ENCODE results near the gene STKLD1.
"Not testable (repeated sequence)": the region's sequence is repeated elsewhere in the genome, so short reads cannot be mapped to it uniquely, and the experiment has no call there.

STKLD1 gene

GRCh38 chr9:133449760-133450159 is 73.6 kb downstream of the STKLD1 start:
- DNase-seq = no peak

GRCh38 chr9:133451865-133452264 is 75.7 kb downstream of the STKLD1 start:
- not testable (repeated sequence) for DNase-seq

GRCh38 chr9:133452562-133452961 is 76.4 kb downstream of the STKLD1 start:
- no peak for DNase-seq

- DNase-seq = no peak
Observed at GRCh38 chr9:133453651-133454050, 77.5 kb downstream of the STKLD1 start.

- no peak for DNase-seq
Observed at GRCh38 chr9:133454325-133454724, 78.2 kb downstream of the STKLD1 start.

- no peak for DNase-seq
Observed at GRCh38 chr9:133454943-133455673, 78.9 kb downstream of the STKLD1 start.
